ENCODE data around the gene FYN.
"Not testable (repeated sequence)": the region's sequence is repeated elsewhere in the genome, so short reads cannot be mapped to it uniquely, and the experiment has no call there.

The FYN gene

DNA sequence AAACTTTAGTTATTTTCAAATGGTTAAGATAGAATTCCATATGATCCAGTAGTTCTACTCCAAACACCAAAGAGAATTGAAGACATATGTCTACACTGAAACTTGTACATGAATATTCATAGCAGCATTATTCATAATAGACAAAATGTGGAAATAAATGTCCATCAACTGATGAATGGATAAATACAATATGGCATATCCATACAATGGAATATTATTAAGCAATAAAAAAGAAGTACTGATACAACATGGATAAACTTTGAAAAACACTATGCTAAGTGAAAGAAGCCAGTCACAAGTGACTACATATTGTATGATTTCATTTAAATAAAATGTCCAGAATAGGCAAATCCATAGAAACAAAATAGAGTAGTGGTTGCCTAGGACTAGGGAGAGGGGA lies 234.0 kb downstream of the FYN start:
- H3K4me3 ChIP-seq (ENCODE audit: low read depth, low read length), result no peak overlapping the region
- TF ChIP-seq POLR2A (IDR thresholded peaks at IDR 0.05; ENCODE audit: extremely low read depth, insufficient read length) (no peak), MYC (IDR thresholded peaks at IDR 0.05; ENCODE audit: low read depth, low read length) (no peak)
- TF ChIP-seq, protein P1, sequence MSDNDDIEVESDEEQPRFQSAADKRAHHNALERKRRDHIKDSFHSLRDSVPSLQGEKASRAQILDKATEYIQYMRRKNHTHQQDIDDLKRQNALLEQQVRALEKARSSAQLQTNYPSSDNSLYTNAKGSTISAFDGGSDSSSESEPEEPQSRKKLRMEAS (IDR thresholded peaks at IDR 0.05; ENCODE audit: low read depth, low read length), result no peak
- TF ChIP-seq, protein P2, sequence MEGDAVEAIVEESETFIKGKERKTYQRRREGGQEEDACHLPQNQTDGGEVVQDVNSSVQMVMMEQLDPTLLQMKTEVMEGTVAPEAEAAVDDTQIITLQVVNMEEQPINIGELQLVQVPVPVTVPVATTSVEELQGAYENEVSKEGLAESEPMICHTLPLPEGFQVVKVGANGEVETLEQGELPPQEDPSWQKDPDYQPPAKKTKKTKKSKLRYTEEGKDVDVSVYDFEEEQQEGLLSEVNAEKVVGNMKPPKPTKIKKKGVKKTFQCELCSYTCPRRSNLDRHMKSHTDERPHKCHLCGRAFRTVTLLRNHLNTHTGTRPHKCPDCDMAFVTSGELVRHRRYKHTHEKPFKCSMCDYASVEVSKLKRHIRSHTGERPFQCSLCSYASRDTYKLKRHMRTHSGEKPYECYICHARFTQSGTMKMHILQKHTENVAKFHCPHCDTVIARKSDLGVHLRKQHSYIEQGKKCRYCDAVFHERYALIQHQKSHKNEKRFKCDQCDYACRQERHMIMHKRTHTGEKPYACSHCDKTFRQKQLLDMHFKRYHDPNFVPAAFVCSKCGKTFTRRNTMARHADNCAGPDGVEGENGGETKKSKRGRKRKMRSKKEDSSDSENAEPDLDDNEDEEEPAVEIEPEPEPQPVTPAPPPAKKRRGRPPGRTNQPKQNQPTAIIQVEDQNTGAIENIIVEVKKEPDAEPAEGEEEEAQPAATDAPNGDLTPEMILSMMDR (IDR thresholded peaks at IDR 0.05; ENCODE audit: low read depth, low read length), result no peak
- no peak for DNase-seq (ENCODE audit: low read depth)

DNA sequence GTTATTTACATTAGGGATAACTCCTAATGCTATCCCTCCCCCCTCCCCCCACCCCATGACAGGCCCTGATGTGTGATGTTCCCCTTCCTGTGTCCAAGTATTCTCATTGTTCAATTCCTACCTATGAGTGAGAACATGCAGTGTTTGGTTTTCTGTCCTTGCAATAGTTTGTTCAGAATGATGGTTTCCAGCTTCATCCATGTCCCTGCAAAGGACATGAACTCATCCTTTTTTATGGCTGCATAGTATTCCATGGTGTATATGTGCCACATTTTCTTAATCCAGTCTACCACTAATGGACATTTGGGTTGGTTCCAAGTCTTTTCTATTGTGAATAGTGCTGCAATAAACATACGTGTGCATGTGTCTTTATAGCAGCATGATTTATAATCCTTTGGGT lies 238.3 kb downstream of the FYN start:
- H3K4me3 ChIP-seq (ENCODE audit: low read depth, low read length); DNase-seq (ENCODE audit: low read depth): not testable (repeated sequence)

DNA sequence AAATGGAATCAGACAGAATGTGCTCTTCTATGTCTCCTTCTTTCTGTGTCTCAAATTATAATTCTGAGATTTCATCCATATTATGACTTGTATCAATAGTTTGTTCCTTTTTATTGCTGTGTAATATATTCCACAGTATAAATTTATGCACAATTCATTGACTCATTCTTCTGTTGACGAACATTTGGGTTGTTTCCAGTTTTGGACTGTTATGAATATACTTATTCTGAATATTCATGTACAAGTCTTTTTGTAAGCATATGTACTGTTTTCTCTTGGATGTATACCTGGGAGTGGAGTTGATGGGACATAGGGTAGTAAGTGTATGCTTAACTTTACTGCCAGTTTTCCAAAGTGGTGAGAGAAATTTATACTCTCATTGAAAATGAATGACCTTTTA lies 239.4 kb downstream of the FYN start:
- DNase-seq (ENCODE audit: low read depth), result no peak
- TF ChIP-seq, protein P2 (IDR thresholded peaks at IDR 0.05; ENCODE audit: low read depth, low read length), result no peak
- TF ChIP-seq MYC (IDR thresholded peaks at IDR 0.05; ENCODE audit: low read depth, low read length) (no peak), POLR2A (IDR thresholded peaks at IDR 0.05; ENCODE audit: extremely low read depth, insufficient read length) (no peak)
- H3K4me3 ChIP-seq (ENCODE audit: low read depth, low read length), result no peak overlapping the region

DNA sequence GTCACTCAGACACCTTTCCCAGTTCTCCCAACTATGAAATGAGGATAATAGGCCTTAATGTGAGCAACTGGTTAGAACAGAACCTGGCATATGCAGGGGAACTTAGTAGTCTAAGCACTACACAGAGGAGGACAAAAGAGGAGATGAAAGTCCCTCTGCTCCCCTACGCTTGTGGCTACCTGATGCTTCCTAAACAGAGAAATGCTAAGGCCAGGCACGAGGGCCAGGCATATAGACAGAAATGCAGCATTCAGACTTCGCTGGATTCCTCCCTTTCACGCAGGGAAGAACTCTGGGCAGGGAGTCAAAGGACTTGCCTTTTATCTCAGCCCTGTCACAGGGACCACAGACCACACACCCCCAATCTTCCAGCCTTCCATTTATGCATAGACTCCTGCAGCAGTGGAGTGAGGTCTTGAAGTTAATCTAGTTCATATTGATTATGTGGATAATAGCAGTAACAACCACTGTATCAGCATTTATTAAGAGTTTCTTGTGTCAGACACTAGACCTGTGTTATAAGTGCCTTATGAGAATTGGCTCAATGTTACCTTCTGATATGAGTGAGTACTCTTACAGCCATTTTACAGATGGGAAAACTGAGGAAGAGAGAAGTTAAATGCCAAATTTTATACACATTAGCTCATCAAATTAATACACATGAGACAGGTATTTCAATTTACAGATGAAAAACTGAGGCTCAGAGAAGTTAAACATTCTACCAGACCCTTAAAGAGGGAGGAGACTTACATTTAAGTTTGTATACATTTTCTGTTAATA lies 240.6 kb downstream of the FYN start:
- no peak for DNase-seq (ENCODE audit: low read depth)
- no peak overlapping the region for H3K4me3 ChIP-seq (ENCODE audit: low read depth, low read length)
- TF ChIP-seq POLR2A (IDR thresholded peaks at IDR 0.05; ENCODE audit: extremely low read depth, insufficient read length), result no peak
- TF ChIP-seq, protein P2 (IDR thresholded peaks at IDR 0.05; ENCODE audit: low read depth, low read length), result no peak
- TF ChIP-seq, protein P1 (IDR thresholded peaks at IDR 0.05; ENCODE audit: low read depth, low read length), result no peak
- no peak for TF ChIP-seq MYC (IDR thresholded peaks at IDR 0.05; ENCODE audit: low read depth, low read length)

DNA sequence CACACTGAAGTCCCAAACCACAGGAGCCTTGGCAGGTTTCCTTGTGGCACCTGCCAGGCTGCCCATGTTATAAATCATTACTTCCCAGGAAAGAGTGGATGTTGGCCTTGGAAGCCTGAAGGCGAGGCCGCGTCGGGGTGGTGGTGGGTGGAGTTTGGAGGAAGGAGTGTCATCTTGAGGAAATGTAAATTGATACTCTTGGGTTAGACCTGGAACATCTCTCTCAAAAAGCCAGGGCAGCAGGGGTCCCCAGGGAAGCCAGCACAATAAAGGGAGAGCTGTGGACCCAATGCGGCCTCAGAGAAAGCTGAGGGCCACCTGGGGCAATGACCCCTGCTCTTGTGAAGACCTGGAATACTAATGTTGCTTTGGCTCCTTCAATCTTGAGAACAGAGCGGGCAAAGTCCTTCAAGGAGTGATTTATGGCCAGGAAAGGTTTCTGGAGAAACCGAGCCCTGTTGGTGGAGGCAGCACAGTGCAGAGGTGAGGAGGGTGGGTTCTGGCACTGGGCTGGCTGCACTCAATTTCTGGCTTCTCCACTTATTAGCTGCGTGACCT lies 241.3 kb downstream of the FYN start:
- no peak for DNase-seq (ENCODE audit: low read depth)
- no peak overlapping the region for H3K4me3 ChIP-seq (ENCODE audit: low read depth, low read length)
- TF ChIP-seq POLR2A (IDR thresholded peaks at IDR 0.05; ENCODE audit: extremely low read depth, insufficient read length) (no peak), MYC (IDR thresholded peaks at IDR 0.05; ENCODE audit: low read depth, low read length) (no peak)
- TF ChIP-seq, protein P2 (IDR thresholded peaks at IDR 0.05; ENCODE audit: low read depth, low read length), result no peak
- TF ChIP-seq, protein P1 (IDR thresholded peaks at IDR 0.05; ENCODE audit: low read depth, low read length), result no peak

DNA sequence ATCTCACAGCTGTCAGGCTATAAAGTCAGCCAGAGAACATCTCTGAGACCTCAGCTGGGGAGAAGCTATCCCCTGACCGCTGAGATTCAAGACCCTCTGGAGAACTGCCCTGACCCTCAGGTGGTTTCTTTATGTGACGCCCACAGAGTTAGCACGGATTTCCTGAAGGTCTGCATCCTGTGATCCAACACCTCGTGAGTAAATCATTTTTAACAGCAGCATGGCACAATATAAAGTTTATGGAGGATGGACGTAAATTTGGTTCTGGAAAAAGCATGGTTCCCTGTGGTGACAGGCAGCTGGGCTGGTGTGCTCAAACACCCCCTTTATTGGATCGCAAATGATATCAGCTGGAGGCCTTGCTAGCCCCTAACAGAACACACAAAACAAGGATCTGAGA lies 242.2 kb downstream of the FYN start:
- no peak for TF ChIP-seq POLR2A (IDR thresholded peaks at IDR 0.05; ENCODE audit: extremely low read depth, insufficient read length)
- no peak for TF ChIP-seq MYC (IDR thresholded peaks at IDR 0.05; ENCODE audit: low read depth, low read length)
- TF ChIP-seq, protein P2 (IDR thresholded peaks at IDR 0.05; ENCODE audit: low read depth, low read length), result no peak
- TF ChIP-seq, protein P1 (IDR thresholded peaks at IDR 0.05; ENCODE audit: low read depth, low read length), result no peak
- no peak for DNase-seq (ENCODE audit: low read depth)

More for the DNA sequence above, 242.2 kb downstream of the FYN start:
- no peak overlapping the region for H3K4me3 ChIP-seq (ENCODE audit: low read depth, low read length)
